ACC112 (cell line): Measurements from ENCODE around the gene HECW1.

ENCODE experiments used
- H2AFZ ChIP-seq: fragments of 200-600 bp; sonication (generic); one replicate; pipeline ENCODE4 v1.6.0; 2017; ENCODE audit warnings: antibody characterized with exemption, low read length; ENCODE audit not compliant: unreplicated experiment
- H3K27ac ChIP-seq: fragments of 200-600 bp; sonication (generic); 2 replicates; pipeline ENCODE4 v1.5.1; 2014; ENCODE audit warnings: low read depth, mild to moderate bottlenecking, antibody characterized with exemption, low read length, moderate library complexity
- H3K27me3 ChIP-seq: fragments of 200-600 bp; sonication (generic); 2 replicates; pipeline ENCODE4 v1.6.1; 2014; ENCODE audit warnings: mild to moderate bottlenecking, antibody characterized with exemption, low read length, moderate library complexity, mixed read lengths; ENCODE audit not compliant: insufficient read depth
- H3K36me3 ChIP-seq: fragments of 200-600 bp; sonication (generic); 2 replicates; pipeline ENCODE4 v1.6.1; 2016; ENCODE audit warnings: mild to moderate bottlenecking, antibody characterized with exemption, low read length, moderate library complexity, mixed read lengths; ENCODE audit not compliant: insufficient read depth
- H3K4me1 ChIP-seq: fragments of 200-600 bp; sonication (generic); one replicate; pipeline ENCODE4 v1.6.1; 2016; ENCODE audit warnings: low read length, mixed read lengths; ENCODE audit not compliant: insufficient read depth, unreplicated experiment, control insufficient read depth
- H3K4me3 ChIP-seq: fragments of 200-600 bp; sonication (generic); 2 replicates; pipeline ENCODE4 v1.5.1; 2014; ENCODE audit warnings: mild to moderate bottlenecking, low read depth, low read length
- H3K79me2 ChIP-seq: fragments of 200-600 bp; sonication (generic); one replicate; pipeline ENCODE4 v1.6.0; 2016; ENCODE audit warnings: low read length; ENCODE audit not compliant: control insufficient read depth, unreplicated experiment, insufficient read depth

The HECW1 gene

DNA sequence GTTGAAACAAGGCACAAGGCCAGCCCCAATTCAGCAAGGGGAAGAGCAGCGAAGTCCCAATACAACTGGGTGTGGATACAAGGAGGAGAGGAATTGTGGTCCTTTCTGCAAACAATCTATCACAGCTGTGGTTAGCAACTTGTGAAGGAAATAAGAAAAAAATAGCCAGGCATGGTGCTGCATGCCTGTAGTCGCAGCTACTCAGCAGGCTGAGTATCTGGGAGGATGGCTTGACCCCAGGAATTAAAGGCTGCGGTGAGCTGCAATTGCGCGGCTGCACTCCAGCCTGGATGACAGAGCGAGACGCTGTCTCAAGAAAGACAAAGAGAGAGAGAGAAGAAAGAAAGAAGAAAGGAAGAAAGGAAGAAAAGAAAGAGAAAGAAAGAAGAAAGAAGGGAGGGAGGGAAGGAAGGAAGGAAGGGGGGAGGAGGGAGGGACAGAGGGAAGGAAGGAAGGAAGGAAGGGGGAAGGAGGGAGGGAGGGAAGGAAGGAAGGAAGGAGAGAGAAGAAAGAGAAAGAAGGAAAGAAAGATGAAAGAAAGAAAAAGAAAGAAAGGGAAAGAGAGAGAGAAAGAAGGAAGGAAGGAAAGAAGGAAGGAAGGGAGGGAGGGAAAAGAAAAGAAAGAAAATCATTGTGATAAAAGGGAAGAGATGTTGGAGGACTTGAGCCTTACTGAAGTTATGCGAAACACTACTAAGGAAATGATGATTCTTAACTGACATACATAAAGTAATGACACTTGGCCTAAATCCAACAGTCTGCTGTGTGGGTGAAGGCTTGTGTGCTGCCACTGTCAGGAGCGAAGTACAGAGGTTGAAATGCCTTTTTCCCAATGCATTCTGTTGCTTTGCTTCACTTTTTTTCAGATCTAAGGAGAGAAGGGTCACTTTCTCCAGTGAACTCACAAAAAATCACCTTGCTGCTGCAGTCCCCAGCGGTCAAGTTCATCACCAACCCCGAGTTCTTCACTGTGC is 353.4 kb downstream of the HECW1 start:
- H3K36me3 ChIP-seq, result no peaks in the 10 kb centered on the region
- no peak overlapping the region for H3K4me3 ChIP-seq
- H3K27ac ChIP-seq, result no peak overlapping the region
- H3K79me2 ChIP-seq, result no peaks in the 10 kb centered on the region
- peaks cover 29% of the 10 kb centered on the region for H3K4me1 ChIP-seq
- no peaks in the 10 kb centered on the region for H3K27me3 ChIP-seq
- H2AFZ ChIP-seq, result no peak overlapping the region

DNA sequence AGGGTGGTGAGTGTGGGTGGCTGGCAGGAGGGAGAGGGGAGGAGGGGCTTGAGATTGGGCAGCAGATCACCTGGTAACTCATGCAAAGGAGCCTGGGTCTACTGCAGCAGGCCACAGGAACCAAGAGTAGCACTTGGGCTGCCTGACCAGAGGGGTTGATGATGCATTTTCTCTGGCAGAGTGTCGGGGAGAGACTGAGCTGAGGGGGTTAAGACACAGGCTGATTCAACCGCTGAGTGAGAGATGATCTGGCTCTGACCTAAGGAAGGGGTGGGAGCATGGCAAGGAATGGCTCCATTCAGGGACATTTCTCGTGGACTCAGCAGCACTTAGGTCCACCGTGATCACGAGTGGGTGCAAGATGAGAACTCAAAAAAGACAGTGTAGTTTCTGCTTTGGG is 355.0 kb downstream of the HECW1 start:
- H3K4me3 ChIP-seq, result no peak overlapping the region
- H3K4me1 ChIP-seq, result peaks cover 29% of the 10 kb centered on the region
- no peak overlapping the region for H3K27ac ChIP-seq
- H3K27me3 ChIP-seq, result no peaks in the 10 kb centered on the region
- no peaks in the 10 kb centered on the region for H3K36me3 ChIP-seq
- no peaks in the 10 kb centered on the region for H3K79me2 ChIP-seq
- H2AFZ ChIP-seq, result no peak overlapping the region

DNA sequence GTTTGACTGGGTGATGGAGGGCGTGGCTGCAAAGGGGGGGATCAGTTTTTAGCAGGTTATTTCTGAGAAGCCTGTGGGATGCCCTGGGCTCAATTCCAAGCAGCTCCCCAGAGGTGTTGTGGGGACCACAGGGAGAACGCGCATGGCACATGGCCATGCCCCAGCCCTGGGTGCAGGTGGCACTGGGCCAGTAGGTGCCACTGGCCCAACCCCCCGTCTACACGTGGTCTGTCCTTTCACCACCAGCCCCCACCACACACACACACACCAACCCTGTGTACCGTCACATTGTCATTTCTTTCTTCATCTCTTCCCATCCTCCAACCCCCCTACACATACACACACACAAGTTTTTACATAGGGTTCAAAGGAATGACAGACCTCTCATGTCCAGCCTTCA is 355.4 kb downstream of the HECW1 start:
- Histone ChIP-seq H3K36me3 (no peaks in the 10 kb centered on the region), H3K27ac (no peak overlapping the region), H3K27me3 (no peaks in the 10 kb centered on the region), H3K79me2 (no peaks in the 10 kb centered on the region), H3K4me1 (peaks cover 26% of the 10 kb centered on the region), H3K4me3 (no peak overlapping the region), H2AFZ (no peak overlapping the region)

DNA sequence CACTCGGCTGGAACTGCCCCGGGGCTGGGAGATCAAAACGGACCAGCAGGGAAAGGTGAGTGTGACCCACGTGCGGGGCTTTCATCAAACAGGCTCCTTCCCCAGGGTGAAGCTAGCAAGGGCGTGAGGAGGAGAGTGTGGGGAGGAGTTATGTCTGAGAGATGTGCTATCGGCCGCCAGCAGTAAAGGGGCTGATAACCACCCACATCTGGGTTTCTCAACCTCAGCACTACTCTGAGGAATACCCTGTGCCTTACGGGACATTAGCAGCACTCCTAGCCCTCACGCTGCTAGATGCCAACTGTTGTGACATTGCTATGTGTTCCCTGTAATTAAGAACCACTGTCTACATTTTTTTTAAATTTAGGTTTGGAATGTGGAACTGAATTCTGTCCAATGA is 356.6 kb downstream of the HECW1 start:
- H2AFZ ChIP-seq, result no peak overlapping the region
- peaks cover 15% of the 10 kb centered on the region for H3K4me1 ChIP-seq
- H3K79me2 ChIP-seq, result no peaks in the 10 kb centered on the region
- H3K27me3 ChIP-seq, result no peaks in the 10 kb centered on the region
- H3K27ac ChIP-seq, result no peak overlapping the region
- H3K4me3 ChIP-seq, result no peak overlapping the region
- no peaks in the 10 kb centered on the region for H3K36me3 ChIP-seq

DNA sequence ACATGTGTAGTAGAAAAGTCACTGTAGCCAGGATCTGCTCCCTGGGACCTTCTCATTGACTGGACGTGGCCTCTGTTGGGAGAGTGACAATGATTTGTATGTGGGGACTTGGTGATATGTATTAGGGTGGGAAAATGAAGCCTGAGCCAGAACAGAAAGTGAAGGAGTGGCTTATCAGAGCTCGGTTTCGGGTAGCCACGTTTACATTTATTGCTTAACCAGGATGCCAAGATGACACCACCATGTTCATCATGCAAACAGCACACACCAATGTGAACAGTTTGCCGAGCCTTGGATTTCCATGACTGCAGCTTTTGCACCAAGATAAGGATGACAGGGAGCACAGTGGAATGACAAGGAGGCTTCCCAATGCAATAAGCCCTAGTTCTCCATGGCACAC is 357.7 kb downstream of the HECW1 start:
- no peak overlapping the region for H2AFZ ChIP-seq
- peaks cover 15% of the 10 kb centered on the region for H3K4me1 ChIP-seq
- no peak overlapping the region for H3K27ac ChIP-seq

DNA sequence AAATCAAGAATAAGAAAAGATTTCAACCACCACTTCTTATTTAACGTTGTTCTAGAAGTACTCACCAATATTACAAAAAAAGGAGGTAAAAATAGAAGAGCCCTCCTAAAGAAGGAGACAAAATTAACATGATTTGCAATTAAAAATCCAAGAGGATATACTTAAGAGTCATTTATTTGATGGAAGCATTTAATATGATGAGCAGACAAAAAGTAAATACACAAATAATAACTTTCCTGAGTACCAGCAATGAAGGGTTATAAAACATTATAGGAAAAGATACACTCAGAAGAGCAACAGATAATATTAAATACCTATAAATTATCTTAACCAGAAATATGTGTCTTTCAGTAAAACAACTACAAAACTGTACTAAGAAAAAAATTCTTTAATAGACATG is 363.5 kb downstream of the HECW1 start:
- H3K27ac ChIP-seq, result no peak overlapping the region
- H2AFZ ChIP-seq, result no peak overlapping the region
- no peaks in the 10 kb centered on the region for H3K79me2 ChIP-seq
- H3K4me3 ChIP-seq, result no peak overlapping the region
- H3K36me3 ChIP-seq, result no peaks in the 10 kb centered on the region
- no peaks in the 10 kb centered on the region for H3K27me3 ChIP-seq
- no peaks in the 10 kb centered on the region for H3K4me1 ChIP-seq

More for the DNA sequence above, 357.7 kb downstream of the HECW1 start:
- Histone ChIP-seq H3K79me2 (no peaks in the 10 kb centered on the region), H3K36me3 (no peaks in the 10 kb centered on the region), H3K4me3 (no peak overlapping the region), H3K27me3 (no peaks in the 10 kb centered on the region)

DNA sequence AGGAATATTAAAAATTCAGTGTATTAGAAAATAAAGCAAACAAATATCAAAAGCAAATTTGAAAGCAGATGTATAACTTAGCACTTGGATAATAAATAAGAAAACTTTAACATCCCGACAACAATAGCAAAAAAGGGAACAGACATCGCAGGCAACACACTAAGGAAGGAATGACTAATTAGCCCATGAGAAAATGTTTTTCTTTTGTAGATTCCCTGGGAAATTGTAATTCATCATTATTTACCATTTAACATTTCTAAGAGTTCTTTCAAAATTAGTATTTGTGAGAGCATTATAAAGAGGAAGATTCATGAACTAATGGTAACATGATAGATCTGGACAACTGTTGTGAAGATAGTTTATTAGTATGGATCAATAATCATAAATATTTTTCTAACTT is 364.4 kb downstream of the HECW1 start:
- H3K27ac ChIP-seq, result no peak overlapping the region

DNA sequence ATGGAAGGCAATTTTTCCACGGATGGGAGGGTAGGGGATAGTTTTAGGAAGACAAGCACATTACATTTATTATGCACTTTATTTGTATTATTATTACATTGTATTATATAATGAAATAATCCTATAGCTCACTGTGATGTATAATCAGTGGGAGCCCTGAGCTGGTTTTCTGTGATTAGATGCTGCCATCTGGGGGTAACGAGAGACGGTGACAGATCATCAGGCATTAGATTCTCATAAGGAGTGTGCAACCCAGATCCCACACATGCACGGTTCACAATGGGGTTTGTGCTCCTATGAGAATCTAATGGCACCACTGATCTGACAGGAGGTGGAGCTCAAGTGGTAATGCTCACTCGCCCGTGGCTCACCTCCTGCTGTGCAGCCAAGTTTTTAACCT is 366.6 kb downstream of the HECW1 start:
- Histone ChIP-seq H3K36me3 (no peaks in the 10 kb centered on the region), H3K79me2 (no peaks in the 10 kb centered on the region), H2AFZ (no peak overlapping the region), H3K27ac (no peak overlapping the region), H3K4me3 (no peak overlapping the region), H3K27me3 (no peaks in the 10 kb centered on the region), H3K4me1 (peaks cover 15% of the 10 kb centered on the region)

More for the DNA sequence above, 364.4 kb downstream of the HECW1 start:
- Histone ChIP-seq H3K4me3 (no peak overlapping the region), H3K27me3 (no peaks in the 10 kb centered on the region), H3K36me3 (no peaks in the 10 kb centered on the region), H3K79me2 (no peaks in the 10 kb centered on the region), H2AFZ (no peak overlapping the region), H3K4me1 (peaks cover under 1% of the 10 kb centered on the region)

DNA sequence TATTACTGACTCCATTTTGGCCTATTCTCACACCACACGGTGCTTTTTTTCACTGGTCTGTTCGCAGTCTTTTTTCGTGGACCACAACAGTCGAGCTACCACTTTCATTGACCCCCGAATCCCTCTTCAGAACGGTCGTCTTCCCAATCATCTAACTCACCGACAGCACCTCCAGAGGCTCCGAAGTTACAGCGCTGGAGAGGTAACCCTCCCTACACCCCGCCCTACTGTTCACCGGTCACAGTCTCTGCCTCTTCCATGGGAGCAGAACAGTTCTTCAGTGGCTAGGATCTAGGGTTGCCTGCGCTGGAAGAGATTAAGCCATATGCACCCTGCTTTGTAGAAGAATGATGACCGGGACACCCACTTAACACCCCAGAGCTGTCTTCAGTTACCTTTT is 367.1 kb downstream of the HECW1 start:
- no peaks in the 10 kb centered on the region for H3K27me3 ChIP-seq
- no peaks in the 10 kb centered on the region for H3K79me2 ChIP-seq
- H3K27ac ChIP-seq, result no peak overlapping the region
- H3K4me3 ChIP-seq, result no peak overlapping the region
- no peaks in the 10 kb centered on the region for H3K36me3 ChIP-seq
- H2AFZ ChIP-seq, result no peak overlapping the region
- peaks cover 15% of the 10 kb centered on the region for H3K4me1 ChIP-seq

DNA sequence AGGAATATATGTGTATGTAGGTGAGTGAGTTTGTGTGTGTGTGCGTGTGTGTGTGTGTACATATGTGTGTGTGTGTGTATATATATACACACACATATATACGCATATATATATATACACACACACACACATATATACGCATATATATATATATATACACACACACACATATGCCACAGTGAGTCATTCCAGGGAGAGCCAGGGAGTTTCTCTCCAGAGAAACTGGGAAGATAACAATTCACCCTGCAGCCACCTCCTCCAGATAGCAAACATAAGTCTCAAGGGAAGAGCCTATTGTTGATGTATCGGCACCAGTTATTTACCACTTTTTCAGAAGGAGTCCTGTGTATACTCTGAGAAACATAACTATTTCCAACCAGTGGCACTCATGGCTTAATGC is 368.1 kb downstream of the HECW1 start:
- Histone ChIP-seq H3K79me2 (no peaks in the 10 kb centered on the region), H3K27ac (no peak overlapping the region), H3K27me3 (no peaks in the 10 kb centered on the region), H3K36me3 (no peaks in the 10 kb centered on the region), H3K4me1 (peaks cover 15% of the 10 kb centered on the region), H2AFZ (no peak overlapping the region), H3K4me3 (no peak overlapping the region)
